Subcutaneous adipose tissue (tissue), 4 donors: Measurements from ENCODE around the gene LDLRAD3. TPM values are rescaled to one million over a fixed set of nuclear protein-coding genes. Genes with fewer than 3 reads are reported as not detected.

Experiments
- total RNA-seq, 4 donors: library from RNA; depleted of rRNA; stranded (reverse); fragments of >200 nt; gene quantifications; one replicate each; pipeline ENCODE4 v1.1.0, GENCODE V29; 2016
- TF ChIP-seq, protein P1 (sequence below): fragments of 450-650 bp; IDR thresholded peaks from one replicate; pipeline ENCODE4 v1.5.1; 2016; ENCODE audit warnings: low read depth, mild to moderate bottlenecking, control low read depth, antibody characterized with exemption, moderate library complexity

The LDLRAD3 gene, protein sequence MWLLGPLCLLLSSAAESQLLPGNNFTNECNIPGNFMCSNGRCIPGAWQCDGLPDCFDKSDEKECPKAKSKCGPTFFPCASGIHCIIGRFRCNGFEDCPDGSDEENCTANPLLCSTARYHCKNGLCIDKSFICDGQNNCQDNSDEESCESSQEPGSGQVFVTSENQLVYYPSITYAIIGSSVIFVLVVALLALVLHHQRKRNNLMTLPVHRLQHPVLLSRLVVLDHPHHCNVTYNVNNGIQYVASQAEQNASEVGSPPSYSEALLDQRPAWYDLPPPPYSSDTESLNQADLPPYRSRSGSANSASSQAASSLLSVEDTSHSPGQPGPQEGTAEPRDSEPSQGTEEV
- 10 to 100 TPM; 22.8 to 39.6 (median 29.4) TPM for total RNA-seq

DNA sequence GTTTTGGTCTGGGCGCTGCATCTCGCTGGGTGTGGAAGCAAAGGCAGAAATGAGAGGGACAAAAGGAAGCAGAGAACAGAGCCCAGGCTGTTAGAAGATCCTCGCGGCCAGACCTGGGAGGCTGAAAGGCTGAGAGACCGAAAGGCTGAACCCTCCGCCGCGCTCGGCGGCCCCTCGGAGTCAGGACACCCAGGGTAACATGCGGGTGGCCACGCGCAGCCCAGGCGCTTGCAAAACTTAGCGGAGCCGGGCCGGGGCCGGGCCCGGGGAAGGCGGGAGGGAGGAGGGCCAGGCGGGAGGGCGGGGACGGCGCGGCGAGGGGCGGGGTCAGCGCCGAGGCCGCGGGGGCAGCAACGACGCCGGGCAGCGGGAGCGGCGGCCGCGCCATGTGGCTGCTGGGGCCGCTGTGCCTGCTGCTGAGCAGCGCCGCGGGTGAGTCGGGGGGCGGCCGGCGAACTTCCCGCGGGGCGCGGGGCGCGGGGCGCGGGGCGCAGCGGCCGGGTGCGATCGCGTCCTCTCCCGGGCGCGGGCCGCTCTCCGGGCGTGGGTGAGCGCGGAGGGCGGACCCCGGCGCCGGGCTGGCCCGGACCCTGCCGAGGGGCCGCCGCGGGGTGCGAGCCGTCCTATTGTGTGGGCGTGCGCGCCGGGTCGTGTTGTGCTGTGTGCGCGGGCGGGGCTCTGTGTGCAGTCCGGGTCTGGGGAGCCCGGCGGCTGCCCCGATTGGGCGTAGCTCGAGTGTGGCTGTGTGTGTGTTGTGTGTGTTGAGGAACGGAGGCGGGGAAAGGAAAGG, at the start of gene LDLRAD3:
Gene LDLRAD3, plus strand, starts transcription at position 350 of the 790 bp plus-strand sequence. Its CDS starts 37 bp downstream, at position 387.
- TF ChIP-seq, protein P1, sequence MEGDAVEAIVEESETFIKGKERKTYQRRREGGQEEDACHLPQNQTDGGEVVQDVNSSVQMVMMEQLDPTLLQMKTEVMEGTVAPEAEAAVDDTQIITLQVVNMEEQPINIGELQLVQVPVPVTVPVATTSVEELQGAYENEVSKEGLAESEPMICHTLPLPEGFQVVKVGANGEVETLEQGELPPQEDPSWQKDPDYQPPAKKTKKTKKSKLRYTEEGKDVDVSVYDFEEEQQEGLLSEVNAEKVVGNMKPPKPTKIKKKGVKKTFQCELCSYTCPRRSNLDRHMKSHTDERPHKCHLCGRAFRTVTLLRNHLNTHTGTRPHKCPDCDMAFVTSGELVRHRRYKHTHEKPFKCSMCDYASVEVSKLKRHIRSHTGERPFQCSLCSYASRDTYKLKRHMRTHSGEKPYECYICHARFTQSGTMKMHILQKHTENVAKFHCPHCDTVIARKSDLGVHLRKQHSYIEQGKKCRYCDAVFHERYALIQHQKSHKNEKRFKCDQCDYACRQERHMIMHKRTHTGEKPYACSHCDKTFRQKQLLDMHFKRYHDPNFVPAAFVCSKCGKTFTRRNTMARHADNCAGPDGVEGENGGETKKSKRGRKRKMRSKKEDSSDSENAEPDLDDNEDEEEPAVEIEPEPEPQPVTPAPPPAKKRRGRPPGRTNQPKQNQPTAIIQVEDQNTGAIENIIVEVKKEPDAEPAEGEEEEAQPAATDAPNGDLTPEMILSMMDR, result no peak

DNA sequence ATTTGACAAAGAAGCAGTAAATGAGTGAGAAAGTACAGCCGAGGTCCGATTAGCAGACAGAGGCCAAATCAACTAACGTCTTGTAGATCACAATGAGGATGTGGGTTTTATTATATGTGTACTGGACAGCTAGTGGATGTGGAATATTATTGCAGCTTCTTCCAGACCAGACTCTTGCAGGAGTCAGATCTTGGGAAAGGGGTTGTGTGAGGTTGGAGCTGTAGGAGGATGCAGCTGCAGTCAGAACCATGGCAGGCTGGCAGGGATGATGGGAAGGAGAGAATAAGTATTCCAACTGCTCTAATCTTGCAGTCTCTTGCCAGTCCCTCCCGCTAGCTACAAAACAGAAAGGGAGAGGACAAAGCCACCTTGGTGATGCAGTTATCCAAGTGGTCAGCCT, 46.8 kb upstream of the LDLRAD3 start:
- TF ChIP-seq, protein P1, result no peak

DNA sequence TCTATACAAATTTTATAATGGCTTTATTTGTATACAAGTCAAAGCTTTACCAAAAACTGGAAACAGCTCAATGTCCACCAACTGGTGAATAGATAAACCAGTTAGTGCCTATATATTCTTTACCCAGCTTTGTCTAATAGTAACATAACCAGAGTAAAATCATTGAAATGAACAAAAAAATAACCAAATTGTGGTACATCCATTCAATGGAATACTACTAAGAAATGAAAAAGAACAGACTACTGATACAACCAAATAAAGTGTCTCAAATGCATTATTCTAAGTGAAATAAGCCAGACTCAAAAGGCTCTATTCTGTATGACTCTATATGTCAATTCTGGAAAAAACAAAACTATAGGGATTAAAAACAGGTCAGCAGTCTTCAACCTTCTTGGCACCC, 40.9 kb upstream of the LDLRAD3 start:
- TF ChIP-seq, protein P1, result no peak

DNA sequence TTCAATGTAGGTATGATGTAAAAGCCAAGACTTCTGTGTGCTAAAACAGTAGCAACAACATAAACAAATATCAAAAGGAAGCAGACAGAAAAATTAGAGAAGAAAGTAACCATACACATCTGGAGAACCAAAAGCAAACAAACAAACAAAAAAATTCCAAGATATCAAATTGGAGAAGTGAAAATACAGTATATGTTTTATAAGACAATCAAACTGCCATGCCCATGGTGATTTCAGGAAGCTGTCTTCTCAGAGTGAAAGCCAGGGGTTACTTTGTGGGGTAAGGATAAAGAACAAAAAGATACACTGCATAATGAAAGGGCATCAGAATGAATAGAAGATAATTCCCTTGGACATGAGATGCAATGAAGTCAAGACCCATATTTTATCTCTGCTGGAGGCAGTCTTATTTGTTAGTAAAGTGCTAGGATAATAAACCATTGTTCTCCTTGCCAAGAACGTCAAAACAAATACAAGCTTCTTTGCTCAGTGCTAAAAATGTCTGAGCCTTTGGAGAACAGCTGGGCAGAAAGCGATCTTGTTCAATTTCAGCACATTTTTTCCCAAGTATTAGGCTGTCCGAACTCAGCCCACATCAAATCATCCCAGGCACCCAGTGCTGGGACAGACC, 38.1 kb upstream of the LDLRAD3 start:
- TF ChIP-seq, protein P1, result no peak

DNA sequence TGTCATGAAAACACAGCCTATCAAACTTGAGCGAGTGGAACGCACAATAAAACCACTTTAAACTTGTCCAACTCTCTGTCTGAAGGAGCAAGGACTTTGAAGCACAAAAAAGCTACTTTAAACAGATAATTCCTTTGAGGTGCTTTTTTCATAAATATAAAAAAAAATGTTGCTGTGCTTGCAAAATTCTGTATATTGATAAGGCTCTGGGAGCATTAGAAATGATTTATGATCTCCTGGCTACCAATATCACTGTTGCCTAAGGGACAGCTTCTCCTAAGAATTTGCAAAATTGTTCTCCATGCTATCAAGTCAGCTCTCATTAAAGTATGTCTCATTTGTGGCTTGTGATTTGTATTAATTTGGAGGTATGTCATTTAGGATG, 37.6 kb upstream of the LDLRAD3 start:
- TF ChIP-seq, protein P1, result no peak

DNA sequence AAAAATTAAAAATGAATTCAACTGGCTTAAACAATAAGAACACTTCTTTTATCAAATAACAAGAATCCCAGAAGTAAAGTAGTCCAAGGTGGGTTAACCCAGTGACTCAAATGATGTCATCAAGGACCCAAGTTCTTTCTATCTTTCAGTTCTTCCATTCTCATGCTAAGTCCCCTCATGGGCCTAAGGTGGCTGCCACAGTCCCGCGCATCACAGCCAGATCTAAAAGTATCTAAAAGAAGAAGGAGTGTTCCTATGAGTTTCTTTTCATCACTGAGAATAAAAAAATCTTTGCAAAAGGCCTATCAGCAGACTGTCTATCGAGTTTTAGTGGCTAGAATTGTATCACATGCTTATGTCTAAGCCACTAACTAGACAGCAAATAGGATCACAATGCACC, 37.2 kb upstream of the LDLRAD3 start:
- TF ChIP-seq, protein P1, result no peak
